Measurements from ENCODE around the gene ANKRD39. TPM values are rescaled to one million over a fixed set of nuclear protein-coding genes. Genes with fewer than 3 reads are reported as not detected.
"Not testable (repeated sequence)": the region's sequence is repeated elsewhere in the genome, so short reads cannot be mapped to it uniquely, and the experiment has no call there.

ANKRD39 gene
- total and polyA plus RNA-seq, 2 donors (not counting 1 experiment from before 2014, with no cell fraction given), result 14.8 to 19.3 TPM

- Histone ChIP-seq H3K79me2 (ENCODE audit: control insufficient read depth, insufficient read depth, low read length) (no peaks in the 10 kb centered on the region), H3K9ac (ENCODE audit: low read length) (no peak overlapping the region), H4K20me1 (ENCODE audit: control insufficient read depth, insufficient read depth, low read length, poor library complexity, severe bottlenecking) (no peaks in the 10 kb centered on the region), H3K4me2 (replicated peaks; ENCODE audit: low read depth, low read length, poor library complexity, severe bottlenecking) (no peak overlapping the region), H3K27ac (ENCODE audit: low read length in 2 of 2) (no peak overlapping the region), H3K9me3 (ENCODE audit: control extremely low read depth in 1 of 3, control insufficient read depth in 2 of 3, insufficient read depth in 1 of 3, low read length in 2 of 3) (peaks cover 0 to 14% (median 0%) of the 10 kb centered on the region in 3 donors), H2AFZ (ENCODE audit: insufficient read depth, low read depth, low read length, poor library complexity, severe bottlenecking) (no peak overlapping the region), H3K27me3 (replicated peaks in 1 of 4; ENCODE audit: control extremely low read depth in 1 of 4, control insufficient read depth in 3 of 4, insufficient read depth in 4 of 4, low read length in 3 of 4) (peaks cover 0 to 33% (median 9%) of the 10 kb centered on the region in 4 experiments), H3K36me3 (replicated peaks in 1 of 2; ENCODE audit: control extremely low read depth in 1 of 2, control insufficient read depth in 1 of 2, extremely low read depth in 1 of 2, insufficient read depth in 2 of 2, low read length in 1 of 2) (no peaks in the 10 kb centered on the region), H3K4me1 (ENCODE audit: control insufficient read depth in 2 of 2, insufficient read depth in 2 of 2, low read length in 2 of 2) (peaks cover 22 to 26% of the 10 kb centered on the region in 2 donors), H3K4me3 (ENCODE audit: control extremely low read depth in 1 of 5, extremely low read depth in 1 of 5, insufficient read depth in 1 of 5, low read depth in 2 of 5, low read length in 4 of 5) (no peak overlapping the region)
- Mint-ChIP-seq H3K4me1 (peaks cover 16% of the 10 kb centered on the region), H3K9me3 (ENCODE audit: insufficient read depth) (no peaks in the 10 kb centered on the region), H3K27ac (no peak overlapping the region), H3K27me3 (peaks cover 22% of the 10 kb centered on the region), H3K4me3 (no peak overlapping the region)
- TF ChIP-seq EZH2 (IDR thresholded peaks at IDR 0.05; ENCODE audit: borderline replicate concordance, insufficient read depth, low read depth, low read length, poor library complexity, severe bottlenecking) (no peak), CTCF (IDR thresholded peaks at IDR 0.05) (no peak)
- no peak for ATAC-seq (ENCODE audit: low read depth)
- POLR2A ChIA-PET, result interaction anchor here (0.7 kb wide), 1 partner anchor 115 kb away, joined by 3 read pairs; no protein-coding TSS in a partner anchor
- DNase-seq, result no peak
- CTCF ChIA-PET, result no interaction called here
- intact Hi-C loops (cut with micrococcal nuclease), result no loop called here
- 94% methylated on average over 18 of the region's 19 CpGs for WGBS (ENCODE audit: insufficient coverage)
These were observed 5.9 kb upstream of the ANKRD39 start for GRCh38 chr2:96863575-96864342.

GRCh38 chr2:96863056-96863455, 5.2 kb upstream of the ANKRD39 start:
- H3K4me3 ChIP-seq (ENCODE audit: control extremely low read depth in 1 of 5, extremely low read depth in 1 of 5, insufficient read depth in 1 of 5, low read depth in 2 of 5, low read length in 4 of 5); ATAC-seq (ENCODE audit: low read depth); H3K27ac ChIP-seq (ENCODE audit: low read length in 2 of 2); H3K9ac ChIP-seq (ENCODE audit: low read length); H3K4me2 ChIP-seq (replicated peaks; ENCODE audit: low read depth, low read length, poor library complexity, severe bottlenecking); intact Hi-C loops (cut with micrococcal nuclease); DNase-seq; H3K27ac Mint-ChIP-seq; H4K20me1 ChIP-seq (ENCODE audit: control insufficient read depth, insufficient read depth, low read length, poor library complexity, severe bottlenecking); H3K4me3 Mint-ChIP-seq; H3K79me2 ChIP-seq (ENCODE audit: control insufficient read depth, insufficient read depth, low read length); H3K36me3 ChIP-seq (replicated peaks in 1 of 2; ENCODE audit: control extremely low read depth in 1 of 2, control insufficient read depth in 1 of 2, extremely low read depth in 1 of 2, insufficient read depth in 2 of 2, low read length in 1 of 2); H3K9me3 Mint-ChIP-seq (ENCODE audit: insufficient read depth); H2AFZ ChIP-seq (ENCODE audit: insufficient read depth, low read depth, low read length, poor library complexity, severe bottlenecking); CTCF ChIA-PET; H3K9me3 ChIP-seq (ENCODE audit: control extremely low read depth in 1 of 3, control insufficient read depth in 2 of 3, insufficient read depth in 1 of 3, low read length in 2 of 3): not testable (repeated sequence)
- WGBS (ENCODE audit: insufficient coverage), result 96% methylated on average over 2 of the region's 4 CpGs
- Mint-ChIP-seq H3K4me1 (peaks cover 13% of the 10 kb centered on the region), H3K27me3 (peaks cover 20% of the 10 kb centered on the region)
- Histone ChIP-seq H3K27me3 (replicated peaks in 1 of 4; ENCODE audit: control extremely low read depth in 1 of 4, control insufficient read depth in 3 of 4, insufficient read depth in 4 of 4, low read length in 3 of 4) (peaks cover 0 to 28% (median 7%) of the 10 kb centered on the region in 4 experiments), H3K4me1 (ENCODE audit: control insufficient read depth in 2 of 2, insufficient read depth in 2 of 2, low read length in 2 of 2) (peaks cover 20 to 25% of the 10 kb centered on the region in 2 donors)
- POLR2A ChIA-PET, result interaction anchor here (0.7 kb wide), 1 partner anchor 114 kb away, joined by 3 read pairs; no protein-coding TSS in a partner anchor

All from B cell (primary cell).